ENCODE results near the gene GOLGA7B. TPM values are rescaled to one million over a fixed set of nuclear protein-coding genes. Genes with fewer than 3 reads are reported as not detected.

The GOLGA7B gene
- total and polyA plus RNA-seq, 9 of the 15 experiments (the other 6 are each of a cell fraction or from before 2014, with no cell fraction given) = 0.03 to 0.07 (median 0.04) TPM; not detected in 3

- Histone ChIP-seq H3K9me1 (ENCODE audit: control insufficient read depth, insufficient read depth, low read length) (no peaks in the 10 kb centered on the region), H3K9me3 (replicated peaks; ENCODE audit: control insufficient read depth, insufficient read depth, low read depth, low read length) (no peaks in the 10 kb centered on the region), H3K4me3 (no peak overlapping the region), H2AFZ (ENCODE audit: low read depth, low read length) (no peak overlapping the region), H3K36me3 (ENCODE audit: control insufficient read depth, insufficient read depth, low read length) (no peaks in the 10 kb centered on the region), H3K27me3 (ENCODE audit: control insufficient read depth in 2 of 2, insufficient read depth in 2 of 2, low read length in 2 of 2) (peaks cover 6 to 45% of the 10 kb centered on the region in 2 experiments; a peak in 4 of 5 replicates), H3K4me2 (ENCODE audit: insufficient read depth, low read length) (no peak overlapping the region), H3K79me2 (ENCODE audit: control insufficient read depth, insufficient read depth, low read length) (no peaks in the 10 kb centered on the region), H3K27ac (ENCODE audit: extremely low read depth, low read depth, low read length) (no peak overlapping the region), H3K4me1 (replicated peaks in 1 of 2; ENCODE audit: control insufficient read depth in 2 of 2, insufficient read depth in 2 of 2, low read length in 2 of 2) (peaks cover 5 to 16% of the 10 kb centered on the region in 2 experiments; a peak in 3 of 5 replicates), H3K9ac (ENCODE audit: insufficient read depth in 1 of 2, low read depth in 2 of 2, low read length in 2 of 2) (no peak overlapping the region), H4K20me1 (replicated peaks; ENCODE audit: control insufficient read depth, insufficient read depth, low read length) (no peaks in the 10 kb centered on the region; the same call in 1 of the 2 replicates)
- DNase-seq (ENCODE audit: extremely low read depth in 1 of 4, low spot score in 3 of 4) (no peak), FAIRE-seq (no peak), ATAC-seq (no peak)
- in situ Hi-C loops (cut with MboI) = loop anchor here (25.0 kb wide), 1 partner anchor 103 kb away; the partner anchor contains the start of gene SFRP5
- POLR2A ChIA-PET = interaction anchor here (1.3 kb wide), 1 partner anchor 32 kb away, joined by 3 read pairs; no protein-coding TSS in a partner anchor
- TF ChIP-seq ZBTB2 (IDR thresholded peaks at IDR 0.05) (no peak), MED1 (CRISPR knock-in tag; IDR thresholded peaks at IDR 0.05; ENCODE audit: borderline replicate concordance) (no peak), SUPT5H (IDR thresholded peaks at IDR 0.05) (no peak), ZNF717 (CRISPR knock-in tag; IDR thresholded peaks at IDR 0.05) (no peak), TAF15 (IDR thresholded peaks at IDR 0.05; ENCODE audit: low read depth, low read length) (no peak), TEAD4 (IDR thresholded peaks at IDR 0.05; ENCODE audit: low read length) (no peak), TEAD4 (CRISPR knock-in tag; IDR thresholded peaks at IDR 0.05; ENCODE audit: borderline replicate concordance) (no peak), BCOR (IDR thresholded peaks at IDR 0.05) (no peak), EZH2 (IDR thresholded peaks at IDR 0.05; ENCODE audit: borderline replicate concordance, low read depth, low read length) (no peak), MEIS2 (IDR thresholded peaks at IDR 0.05; ENCODE audit: partially characterized antibody) (no peak), ZC3H8 (IDR thresholded peaks at IDR 0.05) (no peak), ZNF121 (CRISPR knock-in tag; conservative IDR thresholded peaks at IDR 0.05) (no peak), USF1 (CRISPR knock-in tag; IDR thresholded peaks at IDR 0.05) (no peak)
- intact Hi-C loops (cut with micrococcal nuclease) = no loop called here
- CTCF ChIA-PET (ENCODE audit: low intra/inter-chr PET ratio) = no interaction called here
- WGBS (ENCODE audit: insufficient coverage, low coverage, missing lambda C conversion rate) = 39% methylated on average over 2 of the region's 18 CpGs
- no TSS peak for BruUV-seq (replicated peaks)
Measured at GRCh38 chr10:97865488-97865887, 15.8 kb downstream of the GOLGA7B start.

Data from K562 (cell line).